ENCODE measurements around the gene EDA.
A peak's percentile ranks its signal among the peaks of the same experiment; 100 is the strongest.

The EDA gene

GRCh38 chrX:69919749-69920148, 303.8 kb downstream of the EDA start:
- peak; percentile 59 for DNase-seq (ENCODE audit: low read depth)
- H3K4me3 ChIP-seq (replicated peaks; ENCODE audit: low read depth, low read length) = no peak overlapping the region
- TF ChIP-seq CTCF (IDR thresholded peaks at IDR 0.05; ENCODE audit: low read length, missing control alignments) = no peak

DNA sequence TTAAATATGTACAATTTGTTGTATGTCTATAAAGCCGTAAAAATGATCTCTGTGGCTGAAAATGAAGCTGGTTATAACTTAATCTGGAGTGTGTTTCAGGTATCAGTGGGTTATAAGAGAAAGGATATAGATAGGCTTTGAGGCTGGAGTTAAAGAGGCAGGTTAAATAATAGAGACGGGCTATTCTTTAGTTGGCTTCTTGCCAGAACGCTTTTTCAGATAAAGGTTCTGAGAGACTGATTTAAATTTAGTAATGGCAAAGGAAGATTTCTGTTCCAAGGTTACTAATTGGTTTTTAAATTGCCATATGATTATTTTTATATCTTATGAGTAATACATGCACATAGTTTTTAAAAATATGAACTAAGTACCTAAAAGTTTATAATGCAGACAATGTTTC, 316.4 kb downstream of the EDA start:
- no peak for TF ChIP-seq CTCF (IDR thresholded peaks at IDR 0.05; ENCODE audit: low read length, missing control alignments)

GRCh38 chrX:69948276-69948797, 332.4 kb downstream of the EDA start:
- no peak for DNase-seq (ENCODE audit: low read depth)
- H3K4me3 ChIP-seq (replicated peaks; ENCODE audit: low read depth, low read length) = no peak overlapping the region
- no peak for TF ChIP-seq CTCF (IDR thresholded peaks at IDR 0.05; ENCODE audit: low read length, missing control alignments)

More for the DNA sequence above, 316.4 kb downstream of the EDA start:
- H3K4me3 ChIP-seq (replicated peaks; ENCODE audit: low read depth, low read length) = no peak overlapping the region
- no peak for DNase-seq (ENCODE audit: low read depth)

GRCh38 chrX:69951753-69952152, 335.8 kb downstream of the EDA start:
- no peak overlapping the region for H3K4me3 ChIP-seq (replicated peaks; ENCODE audit: low read depth, low read length)
- DNase-seq (ENCODE audit: low read depth) = peak; percentile 59
- TF ChIP-seq CTCF (IDR thresholded peaks at IDR 0.05; ENCODE audit: low read length, missing control alignments) = no peak

GRCh38 chrX:69959712-69960111, 343.8 kb downstream of the EDA start:
- peak; percentile 11 for DNase-seq (ENCODE audit: low read depth)
- H3K4me3 ChIP-seq (replicated peaks; ENCODE audit: low read depth, low read length) = no peak overlapping the region
- no peak for TF ChIP-seq CTCF (IDR thresholded peaks at IDR 0.05; ENCODE audit: low read length, missing control alignments)

DNA sequence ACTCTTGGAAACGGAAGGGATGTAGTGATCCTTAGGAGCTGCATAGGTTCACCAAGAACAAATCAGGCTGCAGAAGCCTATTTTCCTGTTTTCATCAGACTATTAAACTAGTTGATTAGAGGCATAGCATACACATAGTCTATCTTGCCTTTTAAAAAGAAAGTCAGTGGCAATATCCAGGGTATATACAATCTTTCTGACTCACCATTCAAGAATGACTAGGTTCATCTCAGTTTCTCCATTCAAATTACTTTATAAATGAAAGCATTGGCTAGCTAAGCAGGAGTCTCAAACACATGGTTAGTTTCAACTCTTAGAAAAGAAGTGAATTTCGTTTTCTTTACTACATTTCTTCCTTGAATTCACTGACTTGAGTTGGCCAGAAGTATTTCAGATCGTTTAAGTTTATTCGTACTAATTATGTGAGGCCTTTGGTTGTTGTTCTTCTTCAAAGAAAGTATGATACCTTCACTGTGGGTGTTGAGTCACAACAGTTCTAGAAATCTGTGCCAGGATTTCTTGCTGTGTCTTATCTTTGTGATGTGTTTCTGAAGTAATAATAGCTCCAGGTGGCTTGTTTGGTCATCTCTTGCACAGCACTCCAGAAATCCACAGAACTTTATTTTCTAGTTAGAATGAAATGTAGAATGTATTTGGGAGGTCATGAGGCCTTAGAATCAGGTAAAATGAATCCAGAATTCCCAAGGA, 345.6 kb downstream of the EDA start:
- TF ChIP-seq CTCF (IDR thresholded peaks at IDR 0.05; ENCODE audit: low read length, missing control alignments) = no peak
- DNase-seq (ENCODE audit: low read depth) = peak; percentile 32
- H3K4me3 ChIP-seq (replicated peaks; ENCODE audit: low read depth, low read length) = no peak overlapping the region

DNA sequence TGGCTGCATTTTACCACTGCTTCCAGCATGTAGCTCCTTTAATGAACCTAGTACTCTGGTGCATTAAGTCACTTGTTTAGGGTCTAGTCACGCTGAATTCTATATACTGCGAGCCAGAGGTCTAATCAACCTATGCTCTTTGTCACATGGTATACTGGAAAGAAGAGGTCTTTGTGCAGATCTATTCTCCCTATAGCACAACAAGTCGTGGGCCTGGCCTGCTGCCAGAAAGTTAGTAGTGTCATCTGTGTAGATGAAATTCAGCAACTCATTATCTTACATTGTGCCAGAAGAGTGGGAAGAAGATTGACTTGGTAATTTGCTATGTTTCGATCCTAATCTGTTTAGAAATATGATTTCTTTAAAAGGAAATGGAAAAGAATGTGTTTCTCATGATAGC, 353.0 kb downstream of the EDA start:
- no peak overlapping the region for H3K4me3 ChIP-seq (replicated peaks; ENCODE audit: low read depth, low read length)
- peak; percentile 14 for DNase-seq (ENCODE audit: low read depth)
- no peak for TF ChIP-seq CTCF (IDR thresholded peaks at IDR 0.05; ENCODE audit: low read length, missing control alignments)

Measured in fibroblast of pulmonary artery (primary cell).